Fibroblast of mammary gland (primary cell): ENCODE results near the gene NCDN.

Experiments
- DNase-seq: peaks from one replicate; pipeline ENCODE4 v3.0.0-alpha.2; 2010; ENCODE audit warnings: low read depth
- H3K4me3 ChIP-seq: 2 replicates; pipeline ENCODE4 v1.5.1; 2011; ENCODE audit warnings: low read depth, mild to moderate bottlenecking, low read length, moderate library complexity; ENCODE audit not compliant: control insufficient read depth
- CTCF ChIP-seq: conservative IDR thresholded peaks from 2 replicates; pipeline ENCODE4 v1.5.1; 2011; ENCODE audit warnings: low read depth, low read length, inconsistent platforms; ENCODE audit not compliant: control insufficient read depth, insufficient read depth

NCDN gene

GRCh38 chr1:35600593-35600992, 43.0 kb downstream of the NCDN start:
- H3K4me3 ChIP-seq, result no peak overlapping the region
- no peak for TF ChIP-seq CTCF
- no peak for DNase-seq

GRCh38 chr1:35603468-35603867, 45.9 kb downstream of the NCDN start:
- DNase-seq, result no peak
- no peak for TF ChIP-seq CTCF
- H3K4me3 ChIP-seq, result no peak overlapping the region

- DNase-seq, result no peak
- no peak for TF ChIP-seq CTCF
These were observed 46.3 kb downstream of the NCDN start for GRCh38 chr1:35603941-35604340.

GRCh38 chr1:35605071-35605866, 47.7 kb downstream of the NCDN start:
- no peak overlapping the region for H3K4me3 ChIP-seq
- DNase-seq, result no peak
- no peak for TF ChIP-seq CTCF

More at GRCh38 chr1:35603941-35604340, 46.3 kb downstream of the NCDN start:
- no peak overlapping the region for H3K4me3 ChIP-seq

- no peak for DNase-seq
- H3K4me3 ChIP-seq, result no peak overlapping the region
- no peak for TF ChIP-seq CTCF
These were observed 48.2 kb downstream of the NCDN start for GRCh38 chr1:35605867-35606182.

GRCh38 chr1:35611655-35612054, 54.1 kb downstream of the NCDN start:
- TF ChIP-seq CTCF, result no peak
- no peak overlapping the region for H3K4me3 ChIP-seq
- DNase-seq, result no peak

- H3K4me3 ChIP-seq, result no peak overlapping the region
- no peak for DNase-seq
- TF ChIP-seq CTCF, result no peak
These were observed 57.8 kb downstream of the NCDN start for GRCh38 chr1:35615440-35615839.
